ENCODE data around the gene MCEE.

DNA sequence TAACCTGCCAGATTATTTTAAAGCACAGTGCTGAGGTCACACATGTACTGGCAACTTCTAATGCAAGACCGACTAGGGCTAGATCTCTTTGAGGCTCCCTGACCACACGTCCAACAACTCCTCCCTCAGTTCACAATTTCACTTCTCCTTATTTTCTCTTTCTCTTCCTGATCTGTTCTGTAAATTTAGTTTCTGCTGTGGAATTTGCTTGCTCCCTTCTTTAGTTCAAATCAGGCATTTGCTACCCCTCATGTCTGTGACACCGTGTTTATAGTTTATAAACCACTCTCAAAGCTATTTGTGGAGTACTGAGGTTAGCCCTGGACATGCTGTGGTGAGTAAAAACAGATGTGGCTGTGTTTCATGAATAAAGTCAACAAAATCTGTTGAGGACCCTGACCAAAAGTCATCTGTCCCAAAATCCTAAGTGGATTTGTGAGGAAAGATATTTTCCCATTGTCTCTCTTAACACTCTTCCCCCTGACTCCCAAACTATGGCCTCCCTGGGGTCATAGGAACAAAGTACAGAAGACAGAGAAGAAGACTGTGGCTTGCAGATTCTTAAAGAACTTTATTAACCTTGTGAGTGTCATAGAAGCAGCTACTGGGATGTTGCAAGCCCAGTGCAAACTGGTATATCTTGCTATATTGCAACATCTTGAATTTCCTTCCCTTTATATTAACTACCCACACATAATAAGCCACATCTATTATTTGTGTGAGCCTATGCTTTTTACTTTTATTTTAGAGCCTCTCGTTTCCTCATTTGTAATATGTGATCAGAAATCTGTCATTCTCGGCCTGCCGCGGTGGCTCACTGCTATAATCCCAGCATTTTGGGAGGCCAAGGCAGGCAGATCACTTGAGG, 65.0 kb downstream of the MCEE start:
- TF ChIP-seq EZH2phosphoT487 (IDR thresholded peaks at IDR 0.05; ENCODE audit: insufficient read depth, low read depth) = no peak
- no peak for TF ChIP-seq EZH2 (IDR thresholded peaks at IDR 0.05; ENCODE audit: insufficient read depth, poor library complexity, severe bottlenecking)
